Activated CD4-positive, alpha-beta T cell treated with anti-CD3 and anti-CD28 coated beads, Interleukin-2, amount 10 ng/mL, durations not matched to agents 24 days and 14 days (primary cell): ENCODE data around the gene GPR32. TPM values are rescaled to one million over a fixed set of nuclear protein-coding genes. Genes with fewer than 3 reads are reported as not detected.
"Not testable (repeated sequence)": the region's sequence is repeated elsewhere in the genome, so short reads cannot be mapped to it uniquely, and the experiment has no call there.

Experiments used
- DNase-seq: peaks from one replicate; pipeline ENCODE4 v3.0.0; 2022
- H3K27ac Mint-ChIP-seq: one replicate; pipeline ENCODE4 v1.8.0; 2022; ENCODE audit warnings: mild to moderate bottlenecking, mixed read lengths
- H3K27me3 Mint-ChIP-seq: one replicate; pipeline ENCODE4 v1.8.0; 2022; ENCODE audit warnings: mixed read lengths
- H3K36me3 Mint-ChIP-seq: one replicate; pipeline ENCODE4 v1.8.0; 2022; ENCODE audit warnings: low read depth, mild to moderate bottlenecking, mixed read lengths
- H3K4me1 Mint-ChIP-seq: one replicate; pipeline ENCODE4 v1.8.0; 2021; ENCODE audit warnings: mixed read lengths
- H3K4me3 Mint-ChIP-seq: one replicate; pipeline ENCODE4 v1.8.0; 2022; ENCODE audit warnings: mild to moderate bottlenecking, moderate library complexity, mixed read lengths
- H3K9me3 Mint-ChIP-seq: one replicate; pipeline ENCODE4 v1.8.0; 2021; ENCODE audit warnings: mixed read lengths
- intact Hi-C: fragments of 100-400 bp; cut with micrococcal nuclease; formaldehyde crosslinking; loops from one replicate; pipeline ENCODE4 v1.15.1; 2023
- total RNA-seq: library from RNA; stranded (reverse); gene quantifications from 2 replicates; pipeline ENCODE4 v1.2.3, GENCODE V29; 2022

GPR32 gene
- total RNA-seq, 1 donor from 2014 or later = not detected

- intact Hi-C loops, H3K9me3 Mint-ChIP-seq, H3K4me1 Mint-ChIP-seq, H3K4me3 Mint-ChIP-seq, DNase-seq, H3K27me3 Mint-ChIP-seq, H3K27ac Mint-ChIP-seq, H3K36me3 Mint-ChIP-seq: not testable (repeated sequence)
These were observed 8.8 kb upstream of the GPR32 start for GRCh38 chr19:50761501-50761900.

- H3K4me3 Mint-ChIP-seq, DNase-seq, intact Hi-C loops, H3K9me3 Mint-ChIP-seq, H3K36me3 Mint-ChIP-seq, H3K4me1 Mint-ChIP-seq, H3K27ac Mint-ChIP-seq, H3K27me3 Mint-ChIP-seq: not testable (repeated sequence)
These were observed 6.7 kb upstream of the GPR32 start for GRCh38 chr19:50763521-50763920.

GRCh38 chr19:50764409-50764808 is 5.9 kb upstream of the GPR32 start:
- Mint-ChIP-seq H3K27ac (no peak overlapping the region), H3K4me3 (no peak overlapping the region), H3K36me3 (no peaks in the 10 kb centered on the region), H3K9me3 (no peaks in the 10 kb centered on the region), H3K27me3 (no peaks in the 10 kb centered on the region), H3K4me1 (no peaks in the 10 kb centered on the region)
- DNase-seq = no peak
- intact Hi-C loops = no loop called here

- DNase-seq, H3K4me1 Mint-ChIP-seq, H3K36me3 Mint-ChIP-seq, H3K27me3 Mint-ChIP-seq, H3K27ac Mint-ChIP-seq, intact Hi-C loops, H3K9me3 Mint-ChIP-seq, H3K4me3 Mint-ChIP-seq: not testable (repeated sequence)
These were observed 3.5 kb upstream of the GPR32 start for GRCh38 chr19:50766746-50767145.

- H3K9me3 Mint-ChIP-seq, H3K4me3 Mint-ChIP-seq, H3K4me1 Mint-ChIP-seq, H3K27ac Mint-ChIP-seq, H3K36me3 Mint-ChIP-seq, DNase-seq, H3K27me3 Mint-ChIP-seq, intact Hi-C loops: not testable (repeated sequence)
These were observed 3.0 kb upstream of the GPR32 start for GRCh38 chr19:50767263-50767662.

GRCh38 chr19:50768277-50768676 is 2.0 kb upstream of the GPR32 start:
- DNase-seq = no peak
- H3K27me3 Mint-ChIP-seq = no peaks in the 10 kb centered on the region
- intact Hi-C loops = no loop called here
- H3K4me1 Mint-ChIP-seq = no peaks in the 10 kb centered on the region
- H3K4me3 Mint-ChIP-seq = no peak overlapping the region
- no peaks in the 10 kb centered on the region for H3K9me3 Mint-ChIP-seq
- no peaks in the 10 kb centered on the region for H3K36me3 Mint-ChIP-seq
- H3K27ac Mint-ChIP-seq = no peak overlapping the region

- intact Hi-C loops = no loop called here
- H3K36me3 Mint-ChIP-seq = no peaks in the 10 kb centered on the region
- H3K27ac Mint-ChIP-seq = no peak overlapping the region
- H3K4me1 Mint-ChIP-seq = no peaks in the 10 kb centered on the region
- no peak for DNase-seq
- H3K9me3 Mint-ChIP-seq = no peaks in the 10 kb centered on the region
- no peak overlapping the region for H3K4me3 Mint-ChIP-seq
- H3K27me3 Mint-ChIP-seq = peaks cover 5% of the 10 kb centered on the region
These were observed 624 bp downstream of the GPR32 start for GRCh38 chr19:50770888-50771287.

- no peaks in the 10 kb centered on the region for H3K9me3 Mint-ChIP-seq
- intact Hi-C loops = no loop called here
These were observed 2.2 kb downstream of the GPR32 start for GRCh38 chr19:50772476-50772875.

GRCh38 chr19:50772912-50773311 is 2.6 kb downstream of the GPR32 start:
- H3K4me1 Mint-ChIP-seq, intact Hi-C loops, H3K36me3 Mint-ChIP-seq, H3K4me3 Mint-ChIP-seq, H3K27ac Mint-ChIP-seq, H3K9me3 Mint-ChIP-seq, DNase-seq: not testable (repeated sequence)
- H3K27me3 Mint-ChIP-seq = peaks cover 13% of the 10 kb centered on the region

More at GRCh38 chr19:50772476-50772875, 2.2 kb downstream of the GPR32 start:
- H3K27ac Mint-ChIP-seq = no peak overlapping the region
- no peak overlapping the region for H3K4me3 Mint-ChIP-seq
- no peaks in the 10 kb centered on the region for H3K4me1 Mint-ChIP-seq
- H3K36me3 Mint-ChIP-seq = no peaks in the 10 kb centered on the region
- peaks cover 9% of the 10 kb centered on the region for H3K27me3 Mint-ChIP-seq
- no peak for DNase-seq

- H3K9me3 Mint-ChIP-seq, DNase-seq, H3K27ac Mint-ChIP-seq, intact Hi-C loops, H3K4me1 Mint-ChIP-seq, H3K36me3 Mint-ChIP-seq, H3K4me3 Mint-ChIP-seq: not testable (repeated sequence)
- H3K27me3 Mint-ChIP-seq = peaks cover 18% of the 10 kb centered on the region
These were observed 3.2 kb downstream of the GPR32 start for GRCh38 chr19:50773454-50773853.

GRCh38 chr19:50776131-50776530 is 5.9 kb downstream of the GPR32 start:
- no peak overlapping the region for H3K4me3 Mint-ChIP-seq
- no peak for DNase-seq
- H3K9me3 Mint-ChIP-seq = no peaks in the 10 kb centered on the region

GRCh38 chr19:50777261-50777660 is 7.0 kb downstream of the GPR32 start:
- no peaks in the 10 kb centered on the region for H3K36me3 Mint-ChIP-seq
- no peak for DNase-seq
- H3K9me3 Mint-ChIP-seq = no peaks in the 10 kb centered on the region
- peaks cover 45% of the 10 kb centered on the region for H3K27me3 Mint-ChIP-seq
- no peak overlapping the region for H3K4me3 Mint-ChIP-seq
- H3K4me1 Mint-ChIP-seq = peaks cover 2% of the 10 kb centered on the region
- H3K27ac Mint-ChIP-seq = no peak overlapping the region
- intact Hi-C loops = no loop called here

More at GRCh38 chr19:50776131-50776530, 5.9 kb downstream of the GPR32 start:
- Mint-ChIP-seq H3K27me3 (peaks cover 44% of the 10 kb centered on the region), H3K27ac (no peak overlapping the region), H3K36me3 (no peaks in the 10 kb centered on the region), H3K4me1 (peaks cover 2% of the 10 kb centered on the region)
- intact Hi-C loops = no loop called here

- Mint-ChIP-seq H3K27me3 (peaks cover 49% of the 10 kb centered on the region), H3K4me1 (peaks cover 2% of the 10 kb centered on the region), H3K27ac (no peak overlapping the region), H3K9me3 (no peaks in the 10 kb centered on the region), H3K36me3 (no peaks in the 10 kb centered on the region), H3K4me3 (no peak overlapping the region)
- intact Hi-C loops = loop anchor here (2.0 kb wide), 1 partner anchor 119 kb away; no protein-coding TSS in a partner anchor
- DNase-seq = no peak
These were observed 7.6 kb downstream of the GPR32 start for GRCh38 chr19:50777830-50778303.

GRCh38 chr19:50778906-50779430 is 8.7 kb downstream of the GPR32 start:
- Mint-ChIP-seq H3K27me3 (peaks cover 51% of the 10 kb centered on the region), H3K9me3 (no peaks in the 10 kb centered on the region), H3K4me1 (peaks cover 5% of the 10 kb centered on the region), H3K36me3 (no peaks in the 10 kb centered on the region), H3K27ac (no peak overlapping the region), H3K4me3 (no peak overlapping the region)
- intact Hi-C loops = loop anchor here (2.0 kb wide), 1 partner anchor 120 kb away; no protein-coding TSS in a partner anchor
- no peak for DNase-seq
